ENCODE results near the gene PCBP2. TPM values are rescaled to one million over a fixed set of nuclear protein-coding genes. Genes with fewer than 3 reads are reported as not detected.

Gene PCBP2
- total and polyA plus RNA-seq, 2 of the 4 experiments (the other 2 are of a cell fraction) = 190 to 586 TPM

Small RNA genes lying within 50 kb of the gene (microRNA-seq; reads per million reads assigned to microRNA genes)
- gene AC023509.3 (ENCODE audit: insufficient read depth, insufficient read length) = not detected

Small RNA genes lying within 50 kb of the gene (small RNA-seq; reads per million reads assigned to genes)
- 0 reads per million in 5 experiments for gene AC023509.3

Other genes with a start within 250 kb of the PCBP2 start
- gene ITGB7, start 244.9 kb upstream of the PCBP2 start, total RNA-seq (2012; rRNA removed) = under 0.01 and 0.18 TPM in 2 replicates
- 0.44 and 0.60 TPM in 2 replicates for gene ITGB7, start 244.9 kb upstream of the PCBP2 start, polyA plus RNA-seq (2012; rRNA removed)
- 7.5 and 7.9 TPM in 2 replicates for gene RARG, start 219.9 kb upstream of the PCBP2 start, total RNA-seq (2012; rRNA removed)
- 28.6 and 30.9 TPM in 2 replicates for gene RARG, start 219.9 kb upstream of the PCBP2 start, polyA plus RNA-seq (2012; rRNA removed)
- 5.6 and 6.5 TPM in 2 replicates for gene ESPL1, start 183.8 kb upstream of the PCBP2 start, total RNA-seq (2012; rRNA removed)
- 8.6 and 9.2 TPM in 2 replicates for gene ESPL1, start 183.8 kb upstream of the PCBP2 start, polyA plus RNA-seq (2012; rRNA removed)
- gene PFDN5, start 156.6 kb upstream of the PCBP2 start, total RNA-seq (2012; rRNA removed) = 764 and 1,011 TPM in 2 replicates
- 1,210 and 1,338 TPM in 2 replicates for gene PFDN5, start 156.6 kb upstream of the PCBP2 start, polyA plus RNA-seq (2012; rRNA removed)
- gene MYG1, start 152.4 kb upstream of the PCBP2 start, total RNA-seq (2012; rRNA removed) = 47.2 and 49.8 TPM in 2 replicates
- gene MYG1, start 152.4 kb upstream of the PCBP2 start, polyA plus RNA-seq (2012; rRNA removed) = 63.7 and 73.6 TPM in 2 replicates
- 37.5 and 44.6 TPM in 2 replicates for gene AAAS, start 130.5 kb upstream of the PCBP2 start, total RNA-seq (2012; rRNA removed)
- 67.1 and 71.9 TPM in 2 replicates for gene AAAS, start 130.5 kb upstream of the PCBP2 start, polyA plus RNA-seq (2012; rRNA removed)
- gene SP7, start 115.7 kb upstream of the PCBP2 start, total RNA-seq (2012; rRNA removed) = not detected in 2 replicates
- not detected in 2 replicates for gene SP7, start 115.7 kb upstream of the PCBP2 start, polyA plus RNA-seq (2012; rRNA removed)
- 45.0 and 53.6 TPM in 2 replicates for gene SP1, start 71.9 kb upstream of the PCBP2 start, total RNA-seq (2012; rRNA removed)
- 19.7 and 21.2 TPM in 2 replicates for gene SP1, start 71.9 kb upstream of the PCBP2 start, polyA plus RNA-seq (2012; rRNA removed)
- not detected in 2 replicates for gene AMHR2, start 28.2 kb upstream of the PCBP2 start, total RNA-seq (2012; rRNA removed)
- not detected in 2 replicates for gene AMHR2, start 28.2 kb upstream of the PCBP2 start, polyA plus RNA-seq (2012; rRNA removed)
- gene PRR13, start 10.4 kb upstream of the PCBP2 start, total RNA-seq (2012; rRNA removed) = 25.5 and 31.4 TPM in 2 replicates
- gene PRR13, start 10.4 kb upstream of the PCBP2 start, polyA plus RNA-seq (2012; rRNA removed) = 95.7 and 114 TPM in 2 replicates
- 20.6 and 29.0 TPM in 2 replicates for gene MAP3K12, start 47.4 kb downstream of the PCBP2 start, total RNA-seq (2012; rRNA removed)
- gene MAP3K12, start 47.4 kb downstream of the PCBP2 start, polyA plus RNA-seq (2012; rRNA removed) = 48.6 and 52.5 TPM in 2 replicates
- gene TARBP2, start 49.2 kb downstream of the PCBP2 start, total RNA-seq (2012; rRNA removed) = 27.4 and 27.8 TPM in 2 replicates
- 46.1 and 49.6 TPM in 2 replicates for gene TARBP2, start 49.2 kb downstream of the PCBP2 start, polyA plus RNA-seq (2012; rRNA removed)
- not detected in 2 replicates for gene NPFF, start 55.4 kb downstream of the PCBP2 start, total RNA-seq (2012; rRNA removed)
- gene NPFF, start 55.4 kb downstream of the PCBP2 start, polyA plus RNA-seq (2012; rRNA removed) = not detected in 2 replicates
- 7.0 and 9.4 TPM in 2 replicates for gene ATF7, start 174.3 kb downstream of the PCBP2 start, total RNA-seq (2012; rRNA removed)
- gene ATF7, start 174.3 kb downstream of the PCBP2 start, polyA plus RNA-seq (2012; rRNA removed) = 15.2 and 16.3 TPM in 2 replicates
- gene ATP5MC2, start 224.0 kb downstream of the PCBP2 start, total RNA-seq (2012; rRNA removed) = 138 and 361 TPM in 2 replicates
- 309 and 344 TPM in 2 replicates for gene ATP5MC2, start 224.0 kb downstream of the PCBP2 start, polyA plus RNA-seq (2012; rRNA removed)

Data from IMR-90 (cell line).